Activated naive CD4-positive, alpha-beta T cell treated with anti-CD3 and anti-CD28 coated beads, Interleukin-2, amount 50 U/mL, for 72 hours (primary cell): ENCODE data around the gene TMEM50A. TPM values are rescaled to one million over a fixed set of nuclear protein-coding genes. Genes with fewer than 3 reads are reported as not detected.
A peak's percentile ranks its signal among the peaks of the same experiment; 100 is the strongest.
"Not testable (repeated sequence)": the region's sequence is repeated elsewhere in the genome, so short reads cannot be mapped to it uniquely, and the experiment has no call there.

Experiments
- ATAC-seq, 2 donors: fragments of 150-1000 bp; cut with Tn5 transposase; 2 replicates each; pipeline ENCODE4 v1.10.0; 2021; ENCODE audit warnings: mild to moderate bottlenecking in 2 of 2, moderate library complexity in 2 of 2
- DNase-seq, 2 donors: peaks; one replicate each; pipeline ENCODE4 v3.0.0; 2021 to 2022; ENCODE audit warnings: low spot score in 2 of 2
- H3K27ac Mint-ChIP-seq, 2 donors: one replicate each; pipeline ENCODE4 v1.8.0; 2022; ENCODE audit warnings: mild to moderate bottlenecking in 2 of 2, mixed read lengths in 2 of 2
- H3K36me3 Mint-ChIP-seq, 2 donors: one replicate each; pipeline ENCODE4 v1.8.0; 2022; ENCODE audit warnings: mixed read lengths in 2 of 2
- H3K9me3 Mint-ChIP-seq, 2 donors: one replicate each; pipeline ENCODE4 v1.8.0; 2022; ENCODE audit warnings: mixed read lengths in 2 of 2
- total RNA-seq, 2 donors: library from RNA; stranded (reverse); gene quantifications; one replicate each; pipeline ENCODE4 v1.2.3, GENCODE V29; 2022

The TMEM50A gene
- total RNA-seq, 2 donors from 2014 or later, result 92.0 to 95.5 TPM

DNA sequence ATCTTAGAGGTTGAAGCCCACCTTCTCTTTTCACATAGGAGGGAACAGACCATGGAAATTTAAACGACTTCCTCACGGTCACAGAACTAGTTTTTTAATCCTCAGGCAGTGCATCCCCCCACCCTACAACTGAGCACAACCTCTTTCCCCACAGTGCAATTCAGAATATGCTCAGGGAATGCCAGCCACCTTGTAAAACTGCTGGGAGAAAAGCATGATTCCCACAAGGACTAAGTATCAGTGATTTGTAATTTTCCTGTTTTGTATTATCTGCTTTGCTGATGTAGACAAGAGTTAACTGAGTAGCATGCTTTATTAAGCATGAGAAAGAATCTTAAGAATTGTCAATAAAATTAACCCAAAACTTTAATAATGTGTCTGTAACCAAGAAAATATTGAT is 23.8 kb downstream of the TMEM50A start:
- Mint-ChIP-seq H3K36me3 (peaks cover 10 to 17% of the 10 kb centered on the region in 2 donors), H3K27ac (peak overlapping the region; percentile 28 to 29)
- ATAC-seq, result no peak

DNA sequence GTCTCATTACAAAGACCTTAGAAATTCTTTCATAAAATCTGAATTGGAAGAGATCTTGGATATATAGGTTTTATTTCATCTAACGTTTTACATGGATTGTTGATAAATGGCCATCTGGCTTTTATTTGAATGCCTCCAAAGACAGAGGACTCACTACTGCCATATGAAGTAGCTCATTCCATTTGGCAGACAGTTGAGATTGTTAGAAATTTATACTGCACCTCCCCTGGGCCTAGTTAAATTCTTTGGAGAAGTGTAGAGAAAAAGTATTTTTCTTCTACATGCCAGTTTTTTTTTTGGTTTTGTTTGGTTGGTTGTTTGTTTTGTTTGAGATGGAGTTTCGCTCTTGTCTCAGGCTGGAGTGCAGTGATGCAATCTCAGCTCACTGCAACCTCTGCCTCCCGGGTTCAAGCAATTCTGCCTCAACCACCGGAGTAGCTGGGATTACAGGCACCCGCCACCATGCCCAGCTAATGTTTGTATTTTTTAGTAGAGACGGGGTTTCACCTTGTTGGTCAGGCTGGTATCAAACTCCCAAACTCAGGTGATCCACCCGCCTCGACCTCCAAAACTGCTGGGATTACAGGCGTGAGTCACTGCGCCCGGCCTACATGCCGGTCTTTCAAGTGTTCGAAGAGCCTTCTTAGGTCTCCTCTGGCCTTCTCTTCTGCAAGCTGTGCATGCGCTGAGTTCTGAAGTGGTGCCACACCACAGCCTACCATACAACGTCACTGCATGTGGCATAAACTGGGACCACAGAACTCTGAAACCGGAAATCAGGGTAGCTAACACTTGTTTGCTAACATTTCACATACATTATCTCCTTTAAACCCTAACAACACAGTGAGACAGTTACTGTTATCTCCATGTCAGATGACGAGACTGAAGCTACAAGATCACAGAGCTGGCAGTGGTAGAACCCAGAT is 24.8 kb downstream of the TMEM50A start:
- not testable (repeated sequence) for H3K9me3 Mint-ChIP-seq, DNase-seq, H3K27ac Mint-ChIP-seq
- peak; percentile 83 to 88 for ATAC-seq
- H3K36me3 Mint-ChIP-seq, result peaks cover 10 to 13% of the 10 kb centered on the region in 2 donors

More for the DNA sequence above, 23.8 kb downstream of the TMEM50A start:
- DNase-seq, result no peak
- H3K9me3 Mint-ChIP-seq, result no peaks in the 10 kb centered on the region

DNA sequence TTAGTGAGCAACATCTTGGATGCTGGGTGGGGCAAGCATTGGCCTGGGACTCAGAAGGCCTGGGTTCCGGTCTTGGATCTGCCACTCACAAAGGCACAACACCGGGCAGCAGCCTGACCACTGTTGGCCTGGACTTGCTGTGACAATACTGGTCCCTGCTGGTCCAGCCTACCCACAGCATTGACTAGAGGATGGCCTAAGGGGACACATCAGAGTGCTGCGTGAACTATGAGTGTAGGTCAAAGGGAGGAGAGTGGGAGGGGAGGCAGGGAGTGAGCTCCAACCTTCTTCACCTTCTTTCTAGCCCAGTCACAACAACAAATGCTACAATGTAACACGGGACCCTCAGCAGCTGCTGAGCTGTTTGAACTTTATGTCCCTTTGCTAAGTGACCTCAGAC is 31.1 kb downstream of the TMEM50A start:
- no peak for DNase-seq
- no peak for ATAC-seq
- Mint-ChIP-seq H3K36me3 (no peaks in the 10 kb centered on the region), H3K27ac (no peak overlapping the region), H3K9me3 (no peaks in the 10 kb centered on the region)

DNA sequence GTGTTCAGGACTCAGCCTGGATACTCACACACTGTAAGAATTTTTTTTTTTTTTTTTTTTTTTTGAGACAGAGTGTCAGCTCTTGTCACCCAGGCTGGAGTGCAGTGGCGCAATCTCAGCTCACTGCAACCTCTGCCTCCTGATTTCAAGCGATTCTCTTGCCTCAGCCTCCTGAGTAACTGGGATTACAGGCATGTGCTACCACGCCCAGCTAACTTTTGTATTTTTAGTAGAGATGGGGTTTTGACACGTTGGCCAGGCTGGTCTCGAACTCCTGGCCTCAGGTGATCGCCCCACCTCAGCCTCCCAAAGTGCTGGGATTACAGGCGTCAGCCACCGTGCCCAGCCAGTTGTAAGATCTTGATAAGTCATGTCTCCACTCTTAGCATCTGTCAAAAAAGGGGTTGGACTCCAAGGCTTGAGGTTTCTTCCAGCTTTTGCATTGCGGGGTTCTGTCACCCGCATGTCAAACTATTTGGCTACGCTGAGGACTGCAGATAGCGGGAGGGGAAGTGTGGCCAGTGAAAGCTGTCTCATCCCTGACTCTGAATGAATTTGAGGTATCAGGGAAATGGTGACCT is 31.6 kb downstream of the TMEM50A start:
- H3K9me3 Mint-ChIP-seq, H3K27ac Mint-ChIP-seq, H3K36me3 Mint-ChIP-seq, ATAC-seq, DNase-seq: not testable (repeated sequence)

DNA sequence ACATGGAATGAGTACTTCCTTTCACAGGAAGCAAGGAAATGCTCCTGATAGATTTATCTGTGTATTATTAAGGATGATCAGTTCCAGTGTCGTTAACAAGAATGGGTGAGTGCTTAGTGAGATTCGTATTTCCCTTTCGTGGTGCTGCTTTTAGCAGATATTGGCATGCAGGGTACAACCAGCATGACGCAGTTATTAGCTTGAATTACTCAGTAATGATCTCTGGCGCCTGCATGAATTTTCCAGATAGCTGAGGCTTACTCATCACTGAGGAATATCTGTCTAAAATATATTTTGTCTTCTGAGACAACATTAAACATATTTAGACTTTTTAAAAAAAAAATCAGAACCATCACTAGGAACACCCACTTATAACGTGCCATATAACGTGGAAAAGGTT is 33.6 kb downstream of the TMEM50A start:
- not testable (repeated sequence) for DNase-seq, ATAC-seq, H3K9me3 Mint-ChIP-seq, H3K36me3 Mint-ChIP-seq, H3K27ac Mint-ChIP-seq

DNA sequence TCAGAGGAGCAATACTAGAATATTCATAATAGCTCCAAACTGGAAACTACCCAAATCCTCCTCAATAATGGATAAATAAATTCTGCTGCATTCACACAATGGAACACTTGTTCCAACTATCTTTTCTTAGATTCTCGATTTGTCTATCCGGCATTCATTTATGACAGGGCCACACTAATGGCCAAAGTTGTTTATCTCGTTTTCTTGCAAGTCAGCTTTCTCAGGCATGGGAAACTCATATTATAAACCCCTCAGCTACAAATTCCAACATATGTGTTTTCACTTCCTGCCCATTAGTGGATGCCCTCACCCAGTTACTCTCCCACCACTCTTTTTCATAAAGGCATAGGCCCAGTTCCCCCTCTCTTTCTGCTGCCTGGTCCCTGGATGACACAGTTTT is 40.2 kb downstream of the TMEM50A start:
- H3K36me3 Mint-ChIP-seq, H3K27ac Mint-ChIP-seq, H3K9me3 Mint-ChIP-seq, DNase-seq, ATAC-seq: not testable (repeated sequence)

DNA sequence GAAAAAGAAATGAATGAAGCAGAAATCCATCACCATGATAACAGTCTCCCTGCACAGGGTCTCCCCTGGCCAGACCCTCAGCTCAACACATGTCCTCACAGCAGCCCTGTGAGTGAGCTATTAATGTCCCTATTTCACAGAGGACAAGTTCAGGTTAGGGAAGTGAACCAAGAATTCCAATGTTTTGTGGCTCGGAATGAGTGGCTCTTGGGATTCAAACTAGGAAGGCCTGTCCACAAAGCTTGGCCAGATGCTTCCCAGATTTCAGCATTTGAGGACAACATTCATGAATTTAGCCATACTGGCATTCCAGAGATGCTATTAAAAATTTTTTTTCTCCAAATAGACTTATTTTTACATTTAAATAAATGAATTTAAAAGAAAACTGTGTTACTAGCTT is 44.4 kb downstream of the TMEM50A start:
- not testable (repeated sequence) for H3K36me3 Mint-ChIP-seq, H3K27ac Mint-ChIP-seq, ATAC-seq, H3K9me3 Mint-ChIP-seq, DNase-seq

DNA sequence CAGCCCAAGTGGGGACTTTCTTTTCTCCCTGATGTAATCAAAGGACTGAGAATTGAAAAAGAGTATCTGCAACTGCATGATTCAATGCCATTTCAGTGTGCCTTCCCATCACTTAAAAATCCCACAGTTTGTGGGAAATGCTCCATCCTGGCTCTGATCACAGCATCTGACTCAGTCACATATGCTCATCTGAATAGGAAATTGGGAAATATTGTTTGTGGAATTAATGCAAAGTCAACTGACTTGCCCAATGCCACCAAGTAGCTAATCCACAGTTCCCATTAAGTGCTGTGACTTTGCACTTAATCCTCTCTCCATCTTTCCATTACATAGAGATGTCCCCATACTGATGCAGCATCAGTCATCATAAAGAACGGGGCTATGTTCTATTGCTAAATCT is 45.0 kb downstream of the TMEM50A start:
- H3K9me3 Mint-ChIP-seq, ATAC-seq, H3K27ac Mint-ChIP-seq, H3K36me3 Mint-ChIP-seq, DNase-seq: not testable (repeated sequence)

DNA sequence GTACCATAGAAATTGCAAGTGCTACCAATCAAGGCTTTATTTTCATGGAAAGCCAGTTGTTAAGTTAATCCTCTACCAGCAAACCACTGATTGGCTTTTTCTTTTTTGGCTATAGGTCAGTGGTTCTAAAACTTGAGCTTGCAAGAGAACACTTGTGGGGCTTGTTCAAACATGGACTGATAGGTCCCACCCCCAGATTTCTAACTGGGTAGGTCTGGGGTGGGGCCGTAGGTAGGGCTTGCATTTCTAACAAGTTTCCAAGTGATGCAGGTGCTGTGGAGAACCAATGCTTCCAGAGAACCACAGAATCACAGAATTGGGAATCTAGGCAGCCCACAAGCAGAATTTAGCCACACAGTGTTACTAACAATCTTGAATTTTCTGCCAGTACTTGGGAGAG is 45.7 kb downstream of the TMEM50A start:
- not testable (repeated sequence) for H3K9me3 Mint-ChIP-seq, H3K36me3 Mint-ChIP-seq, H3K27ac Mint-ChIP-seq, DNase-seq, ATAC-seq

DNA sequence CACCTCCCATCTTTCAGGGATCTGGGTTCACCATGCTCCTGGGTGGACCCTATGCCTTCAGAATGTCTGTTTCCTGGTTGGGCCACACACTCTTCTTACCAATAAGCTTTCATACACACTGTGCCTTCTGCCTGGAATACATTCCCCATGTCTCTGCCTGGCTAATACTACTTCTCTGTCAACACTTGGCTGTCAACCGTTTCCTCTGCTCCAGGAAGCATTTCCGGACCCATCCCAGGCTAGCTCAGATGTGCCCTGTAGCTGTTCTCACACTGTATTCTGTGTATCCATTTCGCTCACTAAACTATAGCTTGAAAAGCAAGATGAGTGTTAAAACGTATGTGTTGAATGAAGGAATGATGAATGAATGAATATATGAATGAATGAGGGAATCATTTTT is 49.0 kb downstream of the TMEM50A start:
- H3K36me3 Mint-ChIP-seq, DNase-seq, H3K27ac Mint-ChIP-seq, ATAC-seq, H3K9me3 Mint-ChIP-seq: not testable (repeated sequence)

DNA sequence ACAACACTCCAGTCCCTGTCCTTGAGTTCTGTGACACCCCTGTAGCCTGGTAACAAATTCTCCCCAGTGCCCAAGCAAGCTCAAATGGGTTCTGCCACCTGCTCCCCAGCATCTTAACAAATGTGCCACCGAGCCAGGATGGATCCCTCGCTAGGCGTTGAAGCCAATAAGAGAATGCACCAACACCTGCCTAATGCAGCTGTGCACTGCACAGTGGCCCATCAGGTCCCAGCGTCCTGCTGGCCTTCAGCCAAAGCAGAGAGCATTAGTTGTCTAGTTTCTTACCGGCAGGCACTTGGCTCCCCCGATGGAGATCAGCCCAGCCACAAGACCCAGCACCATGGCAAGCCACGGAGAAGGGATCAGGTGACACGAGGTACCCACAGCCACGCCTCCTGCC is 50.6 kb downstream of the TMEM50A start:
- not testable (repeated sequence) for H3K36me3 Mint-ChIP-seq, H3K9me3 Mint-ChIP-seq, DNase-seq, ATAC-seq, H3K27ac Mint-ChIP-seq

DNA sequence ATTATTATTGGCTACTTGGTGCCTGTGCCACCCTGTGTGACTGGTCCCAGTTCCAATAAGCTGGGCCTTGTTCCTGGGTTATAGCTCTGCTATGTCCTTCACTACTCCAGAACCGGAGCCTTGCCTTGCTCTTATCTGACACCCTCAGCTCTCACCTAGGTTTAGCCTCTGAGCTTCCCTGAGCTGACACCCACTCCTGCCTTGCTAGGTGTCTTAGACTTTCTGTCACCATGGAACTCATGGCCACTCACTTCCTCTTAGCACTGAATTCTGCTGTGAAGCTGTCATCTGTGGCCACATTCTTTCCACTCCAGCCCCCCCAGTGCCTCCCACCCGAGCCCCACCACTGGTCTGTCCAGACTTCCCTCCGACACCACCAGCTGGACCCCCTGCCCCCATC is 51.6 kb downstream of the TMEM50A start:
- not testable (repeated sequence) for H3K27ac Mint-ChIP-seq, ATAC-seq, H3K9me3 Mint-ChIP-seq, DNase-seq, H3K36me3 Mint-ChIP-seq

DNA sequence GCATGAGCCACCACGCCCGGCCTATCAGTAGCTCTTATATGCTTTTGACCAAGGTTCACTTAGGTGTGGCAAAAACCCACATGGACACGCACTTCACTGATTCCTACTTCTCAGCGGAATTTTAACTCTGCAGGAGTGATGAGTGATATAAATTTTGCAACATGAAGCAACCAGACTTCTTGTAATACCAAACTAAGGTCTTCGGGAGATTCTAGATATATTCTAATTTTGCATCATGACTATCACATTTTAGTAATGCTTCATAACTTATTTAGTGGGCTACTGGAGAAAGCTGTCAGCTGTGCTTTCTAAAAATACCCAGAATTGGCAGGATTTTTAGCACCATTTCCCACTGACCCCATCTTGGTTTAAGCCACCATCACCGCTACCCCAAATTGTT is 54.7 kb downstream of the TMEM50A start:
- no peak for DNase-seq

DNA sequence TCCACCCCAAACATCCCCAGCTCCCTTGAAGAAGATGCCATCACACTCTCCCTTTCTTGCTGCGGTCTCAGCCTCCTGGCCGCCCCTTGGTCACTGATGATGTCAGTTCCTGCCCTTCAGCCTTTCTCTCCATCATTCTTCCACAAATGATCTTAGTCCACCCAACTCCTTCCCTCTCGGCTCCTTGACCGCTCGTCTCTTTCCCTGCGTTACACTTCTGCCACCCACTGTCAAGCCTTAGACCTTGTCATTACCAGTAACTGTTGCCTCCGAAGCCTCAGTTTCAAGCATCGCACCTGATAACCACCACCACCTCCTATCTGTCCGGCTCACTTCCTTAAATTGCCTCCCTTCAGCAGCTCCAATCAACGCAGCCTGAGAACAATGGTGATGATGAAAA is 59.4 kb downstream of the TMEM50A start:
- not testable (repeated sequence) for ATAC-seq, DNase-seq, H3K9me3 Mint-ChIP-seq, H3K27ac Mint-ChIP-seq, H3K36me3 Mint-ChIP-seq

More for the DNA sequence above, 54.7 kb downstream of the TMEM50A start:
- no peak overlapping the region for H3K27ac Mint-ChIP-seq
- no peaks in the 10 kb centered on the region for H3K9me3 Mint-ChIP-seq
- no peak for ATAC-seq
- H3K36me3 Mint-ChIP-seq, result no peaks in the 10 kb centered on the region

DNA sequence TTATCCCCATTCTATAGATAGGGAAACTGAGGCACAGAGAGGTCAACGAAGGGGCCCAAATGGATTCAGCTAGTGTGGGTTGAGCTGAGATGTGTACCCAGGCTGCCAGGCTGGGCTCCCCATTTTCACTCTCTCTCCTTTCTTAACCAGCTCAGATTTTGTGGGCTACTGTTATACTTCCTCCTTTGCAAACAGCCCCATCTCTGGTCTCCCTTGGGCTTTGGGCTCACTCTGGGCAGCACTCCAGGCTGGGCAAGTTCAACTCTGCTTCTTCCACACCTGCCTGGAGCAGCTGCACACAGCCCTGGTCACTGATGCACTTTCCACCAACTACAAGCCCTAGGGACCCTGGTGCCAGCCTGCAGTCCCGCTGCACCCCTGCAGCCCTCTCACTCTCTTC is 59.9 kb downstream of the TMEM50A start:
- not testable (repeated sequence) for H3K36me3 Mint-ChIP-seq

DNA sequence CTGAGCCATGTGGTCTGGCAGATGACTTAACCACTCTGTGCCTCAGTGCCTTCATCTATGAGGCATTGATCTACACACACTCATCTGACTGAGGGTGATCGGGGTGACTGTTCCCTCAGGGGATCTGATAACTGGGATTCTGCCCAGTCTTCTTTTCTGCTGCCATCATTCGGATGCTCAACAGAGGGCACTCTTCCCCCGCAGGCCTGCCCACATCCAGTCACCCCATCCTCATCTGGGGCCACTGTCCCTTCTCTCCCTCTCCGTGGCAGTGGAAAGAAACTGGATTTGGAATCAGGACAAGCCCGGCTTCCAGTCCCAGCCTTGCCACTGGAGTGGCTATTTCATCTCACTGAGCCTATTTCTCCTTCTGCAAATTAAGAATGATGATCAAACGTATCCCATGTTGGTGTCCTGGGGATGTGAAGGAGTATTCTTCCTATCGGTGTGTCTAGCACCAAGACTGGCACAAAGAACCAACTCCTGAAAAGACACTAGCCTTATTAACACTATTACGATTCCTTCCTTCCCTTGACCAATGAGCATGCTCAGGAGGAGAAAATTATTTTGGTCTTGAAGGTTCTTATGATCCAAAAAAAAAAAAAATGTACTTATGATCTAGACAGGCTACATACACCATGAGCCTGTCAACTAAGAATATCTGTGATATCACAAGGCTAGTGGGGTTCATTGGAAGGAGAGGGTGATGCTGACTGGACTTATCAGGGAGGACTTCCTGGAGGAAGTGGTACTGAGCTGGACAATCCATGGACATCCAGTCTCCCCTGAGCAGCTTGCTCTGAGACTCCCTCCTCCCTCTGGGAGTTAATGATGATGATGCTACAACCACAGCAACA is 65.0 kb downstream of the TMEM50A start:
- DNase-seq, H3K9me3 Mint-ChIP-seq, H3K27ac Mint-ChIP-seq: not testable (repeated sequence)

More for the DNA sequence above, 59.9 kb downstream of the TMEM50A start:
- DNase-seq, H3K27ac Mint-ChIP-seq, H3K9me3 Mint-ChIP-seq, ATAC-seq: not testable (repeated sequence)

More for the DNA sequence above, 65.0 kb downstream of the TMEM50A start:
- H3K36me3 Mint-ChIP-seq, result not testable (repeated sequence)
- peak; percentile 83 to 90 for ATAC-seq
